GM10266 (cell line): ENCODE measurements around the gene LRRC8E.

Experiments used
- DNase-seq: peaks from one replicate; pipeline ENCODE4 v3.0.0; 2012; ENCODE audit errors: extremely low spot score
- CTCF ChIP-seq: IDR thresholded peaks from 2 replicates; pipeline ENCODE4 v1.5.1; 2012; ENCODE audit warnings: mild to moderate bottlenecking, low read depth; ENCODE audit not compliant: control insufficient read depth, insufficient read depth; ENCODE audit errors: missing control alignments

LRRC8E gene

GRCh38 chr19:7869910-7870511 lies 18.3 kb upstream of the LRRC8E start:
- no peak for TF ChIP-seq CTCF
- DNase-seq, result no peak

- DNase-seq, result peak; percentile 86
- TF ChIP-seq CTCF, result no peak
These were observed 17.5 kb upstream of the LRRC8E start for GRCh38 chr19:7870571-7871436.

- TF ChIP-seq CTCF, result no peak
- peak; percentile 92 for DNase-seq
These were observed 16.6 kb upstream of the LRRC8E start for GRCh38 chr19:7871437-7872305.

- no peak for TF ChIP-seq CTCF
- DNase-seq, result no peak
These were observed 15.8 kb upstream of the LRRC8E start for GRCh38 chr19:7872306-7873204.

- no peak for DNase-seq
- TF ChIP-seq CTCF, result no peak
These were observed 14.8 kb upstream of the LRRC8E start for GRCh38 chr19:7873304-7874075.

- TF ChIP-seq CTCF, result no peak
- DNase-seq, result no peak
These were observed 14.0 kb upstream of the LRRC8E start, which contains the start of gene PRR36 for GRCh38 chr19:7874076-7874896. Gene PRR36 (minus strand): TSS chr19:7874390. CDS start chr19:7873689, 701 bp downstream.
